Suprapubic skin (tissue), 3 donors: Measurements from ENCODE around the gene EEPD1.

Experiments used
- EP300 ChIP-seq: sonication (generic); formaldehyde crosslinking; IDR thresholded peaks from one replicate; pipeline ENCODE4 v1.6.1; 2017; ENCODE audit warnings: antibody characterized with exemption
- POLR2A ChIP-seq, 2 donors: fragments of 450-650 bp; IDR thresholded peaks; one replicate each; pipeline ENCODE4 v1.6.1; 2017; ENCODE audit warnings: antibody characterized with exemption in 2 of 2, mild to moderate bottlenecking in 2 of 2, moderate library complexity in 2 of 2
- TF ChIP-seq, protein P1 (sequence below), 2 donors: fragments of 200-600 bp in 1 of 2; fragments of 450-650 bp in 1 of 2; sonication (generic) in 1 of 2; IDR thresholded peaks; one replicate each; pipeline ENCODE4 v1.5.1; 2016 to 2019; ENCODE audit warnings: antibody characterized with exemption in 2 of 2, mild to moderate bottlenecking in 1 of 2, moderate library complexity in 1 of 2

DNA sequence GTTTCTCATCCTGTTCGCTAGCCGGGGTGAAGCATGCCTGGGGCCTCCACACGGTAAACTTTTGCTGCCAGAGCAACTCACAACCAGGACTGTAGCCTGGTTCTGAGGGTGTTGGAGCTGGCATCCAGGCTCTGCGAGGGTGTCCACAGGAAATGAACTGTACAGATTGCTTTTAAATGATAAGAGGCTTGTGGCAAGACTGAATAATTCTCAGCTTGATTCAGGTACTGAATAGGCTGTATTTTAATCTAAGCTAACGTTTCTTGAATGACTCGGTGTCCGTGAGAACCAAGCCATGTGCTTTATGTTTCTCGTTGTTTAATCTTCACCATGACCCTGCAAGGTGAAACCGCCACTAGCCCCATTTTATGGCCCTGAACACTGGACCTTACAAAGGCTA lies 49.3 kb downstream of the EEPD1 start:
- TF ChIP-seq, protein P1, sequence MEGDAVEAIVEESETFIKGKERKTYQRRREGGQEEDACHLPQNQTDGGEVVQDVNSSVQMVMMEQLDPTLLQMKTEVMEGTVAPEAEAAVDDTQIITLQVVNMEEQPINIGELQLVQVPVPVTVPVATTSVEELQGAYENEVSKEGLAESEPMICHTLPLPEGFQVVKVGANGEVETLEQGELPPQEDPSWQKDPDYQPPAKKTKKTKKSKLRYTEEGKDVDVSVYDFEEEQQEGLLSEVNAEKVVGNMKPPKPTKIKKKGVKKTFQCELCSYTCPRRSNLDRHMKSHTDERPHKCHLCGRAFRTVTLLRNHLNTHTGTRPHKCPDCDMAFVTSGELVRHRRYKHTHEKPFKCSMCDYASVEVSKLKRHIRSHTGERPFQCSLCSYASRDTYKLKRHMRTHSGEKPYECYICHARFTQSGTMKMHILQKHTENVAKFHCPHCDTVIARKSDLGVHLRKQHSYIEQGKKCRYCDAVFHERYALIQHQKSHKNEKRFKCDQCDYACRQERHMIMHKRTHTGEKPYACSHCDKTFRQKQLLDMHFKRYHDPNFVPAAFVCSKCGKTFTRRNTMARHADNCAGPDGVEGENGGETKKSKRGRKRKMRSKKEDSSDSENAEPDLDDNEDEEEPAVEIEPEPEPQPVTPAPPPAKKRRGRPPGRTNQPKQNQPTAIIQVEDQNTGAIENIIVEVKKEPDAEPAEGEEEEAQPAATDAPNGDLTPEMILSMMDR (IDR thresholded peaks at IDR 0.05): no peak
- TF ChIP-seq EP300: no peak
- TF ChIP-seq POLR2A (IDR thresholded peaks at IDR 0.05): no peak
